Activated T-cell treated with anti-CD3 and anti-CD28 coated beads for 4 hours (primary cell): ENCODE data around the gene ARHGEF2.
A peak's percentile ranks its signal among the peaks of the same experiment; 100 is the strongest.
"Not testable (repeated sequence)": the region's sequence is repeated elsewhere in the genome, so short reads cannot be mapped to it uniquely, and the experiment has no call there.

Experiments
- DNase-seq: peaks from one replicate; pipeline ENCODE4 v3.0.0-alpha.2; 2020

Gene ARHGEF2

GRCh38 chr1:155989242-155990004 lies 11.1 kb upstream of the ARHGEF2 start:
- peak; percentile 67 for DNase-seq

GRCh38 chr1:155984903-155985645 lies 6.7 kb upstream of the ARHGEF2 start:
- DNase-seq: not testable (repeated sequence)

GRCh38 chr1:155984341-155984740 lies 6.0 kb upstream of the ARHGEF2 start:
- no peak for DNase-seq

- DNase-seq: no peak
Measured at GRCh38 chr1:155983191-155984024, 5.1 kb upstream of the ARHGEF2 start.

GRCh38 chr1:155982106-155982505 lies 3.8 kb upstream of the ARHGEF2 start:
- DNase-seq: no peak

- no peak for DNase-seq
Measured at GRCh38 chr1:155981266-155982088, 3.1 kb upstream of the ARHGEF2 start.

GRCh38 chr1:155979597-155980343 lies 1.4 kb upstream of the ARHGEF2 start:
- no peak for DNase-seq

- DNase-seq: no peak
Measured at GRCh38 chr1:155978973-155979429, 654 bp upstream of the ARHGEF2 start.

GRCh38 chr1:155977690-155978324 lies 540 bp downstream of the ARHGEF2 start:
- DNase-seq: peak; percentile 74

GRCh38 chr1:155976913-155977689 lies 1.2 kb downstream of the ARHGEF2 start:
- DNase-seq: no peak

- peak; percentile 60 for DNase-seq
Measured at GRCh38 chr1:155976062-155976912, 2.1 kb downstream of the ARHGEF2 start.

- DNase-seq: no peak
Measured at GRCh38 chr1:155975375-155976061, 2.8 kb downstream of the ARHGEF2 start.

- DNase-seq: no peak
Measured at GRCh38 chr1:155974208-155975115, 3.9 kb downstream of the ARHGEF2 start.

GRCh38 chr1:155973723-155974122 lies 4.6 kb downstream of the ARHGEF2 start:
- DNase-seq: no peak

- no peak for DNase-seq
Measured at GRCh38 chr1:155971910-155972809, 6.2 kb downstream of the ARHGEF2 start.

- no peak for DNase-seq
Measured at GRCh38 chr1:155970531-155971167, 7.7 kb downstream of the ARHGEF2 start.
